ENCODE results near the gene SETBP1. TPM values are rescaled to one million over a fixed set of nuclear protein-coding genes. Genes with fewer than 3 reads are reported as not detected.

Gene SETBP1
- total and polyA plus RNA-seq, 2 of the 13 experiments (the other 11 are each of a cell fraction or from before 2014, with no cell fraction given) = 0.18 to 0.65 TPM

DNA sequence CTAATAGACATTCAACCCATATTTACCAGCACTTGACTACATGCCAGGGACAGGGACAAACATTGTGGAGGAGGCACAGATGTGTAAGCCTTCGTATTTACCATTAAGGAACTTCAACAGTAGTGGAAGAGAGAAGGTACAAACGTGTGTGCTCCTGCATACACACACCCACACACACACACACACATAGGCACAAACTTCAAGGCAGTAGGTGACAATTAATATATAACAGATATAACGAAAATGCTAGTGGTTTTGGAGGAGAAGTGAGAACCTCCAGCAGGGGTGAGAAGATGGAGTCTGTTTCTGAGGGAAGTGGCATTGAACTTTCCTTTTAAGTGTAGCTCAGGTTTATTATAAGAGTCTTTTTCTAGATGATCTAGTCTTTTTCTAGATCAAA lies 231.1 kb downstream of the SETBP1 start:
- Histone ChIP-seq H2AFZ (ENCODE audit: low read length) (no peak overlapping the region), H3K4me2 (ENCODE audit: low read depth, low read length) (no peak overlapping the region), H3K79me2 (ENCODE audit: insufficient read depth, low read length) (no peaks in the 10 kb centered on the region), H3K9me3 (ENCODE audit: low read length) (no peaks in the 10 kb centered on the region), H3K27me3 (ENCODE audit: control insufficient read depth in 1 of 2, insufficient read depth in 2 of 2, low read length in 2 of 2) (no peaks in the 10 kb centered on the region), H3K27ac (ENCODE audit: extremely low read length, insufficient read depth, low read length) (no peak overlapping the region), H3K9ac (ENCODE audit: insufficient read depth, low read depth, low read length) (no peak overlapping the region), H3K4me1 (ENCODE audit: insufficient read depth, low read length) (no peaks in the 10 kb centered on the region), H4K20me1 (ENCODE audit: insufficient read depth, low read length) (no peaks in the 10 kb centered on the region), H3K4me3 (replicated peaks in 1 of 3; ENCODE audit: insufficient read depth in 1 of 3, low read depth in 2 of 3, low read length in 3 of 3) (no peak overlapping the region), H3K36me3 (replicated peaks in 1 of 2; ENCODE audit: control insufficient read depth in 1 of 2, insufficient read depth in 2 of 2, low read length in 2 of 2) (no peaks in the 10 kb centered on the region)
- no peak for ATAC-seq
- no TSS peak for BruUV-seq (replicated peaks)
- intact Hi-C loops (cut with micrococcal nuclease; ENCODE audit: unreplicated experiment) (no loop called here), in situ Hi-C loops (cut with HindIII; ENCODE audit: extremely low pct_ligation_motif_present, low pct_unique_long_range_greater_than_20kb) (no loop called here)
- TF ChIP-seq HOXA3 (CRISPR knock-in tag; IDR thresholded peaks at IDR 0.05) (no peak), ONECUT2 (CRISPR knock-in tag; IDR thresholded peaks at IDR 0.05) (no peak), EEA1 (CRISPR knock-in tag; IDR thresholded peaks at IDR 0.05; ENCODE audit: borderline replicate concordance) (no peak), BORCS8-MEF2B (CRISPR knock-in tag; IDR thresholded peaks at IDR 0.05) (no peak), PITX1 (CRISPR knock-in tag; IDR thresholded peaks at IDR 0.05) (no peak), ZNF674 (CRISPR knock-in tag; IDR thresholded peaks at IDR 0.05; ENCODE audit: low read depth) (no peak), FOXK1 (CRISPR knock-in tag; IDR thresholded peaks at IDR 0.05; ENCODE audit: borderline replicate concordance, low read depth) (no peak), NAIF1 (CRISPR knock-in tag; IDR thresholded peaks at IDR 0.05; ENCODE audit: borderline replicate concordance) (no peak), ZNF775 (CRISPR knock-in tag; IDR thresholded peaks at IDR 0.05; ENCODE audit: borderline replicate concordance) (no peak)
- TF ChIP-seq, protein P1, sequence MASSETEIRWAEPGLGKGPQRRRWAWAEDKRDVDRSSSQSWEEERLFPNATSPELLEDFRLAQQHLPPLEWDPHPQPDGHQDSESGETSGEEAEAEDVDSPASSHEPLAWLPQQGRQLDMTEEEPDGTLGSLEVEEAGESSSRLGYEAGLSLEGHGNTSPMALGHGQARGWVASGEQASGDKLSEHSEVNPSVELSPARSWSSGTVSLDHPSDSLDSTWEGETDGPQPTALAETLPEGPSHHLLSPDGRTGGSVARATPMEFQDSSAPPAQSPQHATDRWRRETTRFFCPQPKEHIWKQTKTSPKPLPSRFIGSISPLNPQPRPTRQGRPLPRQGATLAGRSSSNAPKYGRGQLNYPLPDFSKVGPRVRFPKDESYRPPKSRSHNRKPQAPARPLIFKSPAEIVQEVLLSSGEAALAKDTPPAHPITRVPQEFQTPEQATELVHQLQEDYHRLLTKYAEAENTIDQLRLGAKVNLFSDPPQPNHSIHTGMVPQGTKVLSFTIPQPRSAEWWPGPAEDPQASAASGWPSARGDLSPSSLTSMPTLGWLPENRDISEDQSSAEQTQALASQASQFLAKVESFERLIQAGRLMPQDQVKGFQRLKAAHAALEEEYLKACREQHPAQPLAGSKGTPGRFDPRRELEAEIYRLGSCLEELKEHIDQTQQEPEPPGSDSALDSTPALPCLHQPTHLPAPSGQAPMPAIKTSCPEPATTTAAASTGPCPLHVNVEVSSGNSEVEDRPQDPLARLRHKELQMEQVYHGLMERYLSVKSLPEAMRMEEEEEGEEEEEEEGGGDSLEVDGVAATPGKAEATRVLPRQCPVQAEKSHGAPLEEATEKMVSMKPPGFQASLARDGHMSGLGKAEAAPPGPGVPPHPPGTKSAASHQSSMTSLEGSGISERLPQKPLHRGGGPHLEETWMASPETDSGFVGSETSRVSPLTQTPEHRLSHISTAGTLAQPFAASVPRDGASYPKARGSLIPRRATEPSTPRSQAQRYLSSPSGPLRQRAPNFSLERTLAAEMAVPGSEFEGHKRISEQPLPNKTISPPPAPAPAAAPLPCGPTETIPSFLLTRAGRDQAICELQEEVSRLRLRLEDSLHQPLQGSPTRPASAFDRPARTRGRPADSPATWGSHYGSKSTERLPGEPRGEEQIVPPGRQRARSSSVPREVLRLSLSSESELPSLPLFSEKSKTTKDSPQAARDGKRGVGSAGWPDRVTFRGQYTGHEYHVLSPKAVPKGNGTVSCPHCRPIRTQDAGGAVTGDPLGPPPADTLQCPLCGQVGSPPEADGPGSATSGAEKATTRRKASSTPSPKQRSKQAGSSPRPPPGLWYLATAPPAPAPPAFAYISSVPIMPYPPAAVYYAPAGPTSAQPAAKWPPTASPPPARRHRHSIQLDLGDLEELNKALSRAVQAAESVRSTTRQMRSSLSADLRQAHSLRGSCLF (CRISPR knock-in tag; IDR thresholded peaks at IDR 0.05; ENCODE audit: borderline replicate concordance) = no peak
- no peak for FAIRE-seq
- 33% methylated on average over 3 of the region's 3 CpGs for WGBS (ENCODE audit: low lambda C conversion rate)
- POLR2A ChIA-PET = no interaction called here
- CTCF ChIA-PET (ENCODE audit: low intra/inter-chr PET ratio, low total read pairs) = no interaction called here
- no peak for DNase-seq (ENCODE audit: low spot score)
